MM.1S (cell line): Measurements from ENCODE around the gene TMED8.

ENCODE experiments used
- DNase-seq: peaks from one replicate; pipeline ENCODE4 v3.0.0-alpha.2; 2015
- H2AFZ ChIP-seq: fragments of 300-600 bp; sonication (generic); 2 replicates; pipeline ENCODE4 v1.6.0; 2016; ENCODE audit warnings: antibody characterized with exemption, low read length
- H3F3A ChIP-seq: fragments of 300-600 bp; sonication (generic); 2 replicates; pipeline ENCODE4 v1.6.1; 2016; ENCODE audit warnings: mild to moderate bottlenecking, antibody characterized with exemption, low read length, moderate library complexity, mixed read lengths; ENCODE audit not compliant: insufficient read depth
- H3K27ac ChIP-seq: fragments of 300-600 bp; sonication (generic); 2 replicates; pipeline ENCODE4 v1.5.1; 2016; ENCODE audit warnings: mild to moderate bottlenecking, low read length
- H3K27me3 ChIP-seq: fragments of 300-600 bp; sonication (generic); replicated peaks from 2 replicates; pipeline ENCODE4 v1.6.0; 2016; ENCODE audit warnings: low read length; ENCODE audit not compliant: insufficient read depth
- H3K36me3 ChIP-seq: fragments of 300-600 bp; sonication (generic); replicated peaks from 2 replicates; pipeline ENCODE4 v1.6.1; 2016; ENCODE audit warnings: mild to moderate bottlenecking, low read length, mixed read lengths; ENCODE audit not compliant: insufficient read depth
- H3K4me1 ChIP-seq: fragments of 300-600 bp; sonication (generic); 2 replicates; pipeline ENCODE4 v1.6.1; 2016; ENCODE audit warnings: low read length, mixed read lengths
- H3K4me2 ChIP-seq: fragments of 300-600 bp; sonication (generic); 2 replicates; pipeline ENCODE4 v1.6.0; 2016; ENCODE audit warnings: low read depth, low read length
- H3K4me3 ChIP-seq: fragments of 300-600 bp; sonication (generic); 2 replicates; pipeline ENCODE4 v1.5.1; 2016; ENCODE audit warnings: low read length, mixed read lengths
- H3K79me2 ChIP-seq: fragments of 300-600 bp; sonication (generic); 2 replicates; pipeline ENCODE4 v1.6.1; 2016; ENCODE audit warnings: mixed run types, low read length, mixed read lengths
- H3K9ac ChIP-seq: fragments of 300-600 bp; sonication (generic); 2 replicates; pipeline ENCODE4 v1.6.1; 2016; ENCODE audit warnings: low read length, mixed read lengths
- H3K9me2 ChIP-seq: fragments of 300-600 bp; sonication (generic); replicated peaks from 2 replicates; pipeline ENCODE4 v1.6.1; 2016; ENCODE audit warnings: mild to moderate bottlenecking, low read length, mixed read lengths; ENCODE audit not compliant: insufficient read depth
- H3K9me3 ChIP-seq: fragments of 300-600 bp; sonication (generic); replicated peaks from 2 replicates; pipeline ENCODE4 v1.6.1; 2016; ENCODE audit warnings: mild to moderate bottlenecking, low read length, mixed read lengths; ENCODE audit not compliant: insufficient read depth
- H4K20me1 ChIP-seq: fragments of 300-600 bp; sonication (generic); 2 replicates; pipeline ENCODE4 v1.6.1; 2016; ENCODE audit warnings: mild to moderate bottlenecking, low read length, moderate library complexity, mixed read lengths; ENCODE audit not compliant: insufficient read depth
- EZH2 ChIP-seq: fragments of 300-600 bp; sonication (generic); optimal IDR thresholded peaks from 2 replicates; pipeline ENCODE3; 2017; ENCODE audit warnings: low read depth, mild to moderate bottlenecking, antibody characterized with exemption, low read length, mixed read lengths
- EZH2phosphoT487 ChIP-seq: fragments of 300-600 bp; sonication (generic); IDR thresholded peaks from 2 replicates; pipeline ENCODE4 v1.6.1; 2018; ENCODE audit warnings: antibody characterized with exemption, low read length
- TF ChIP-seq, protein P1 (sequence below): fragments of 300-600 bp; sonication (generic); IDR thresholded peaks from 2 replicates; pipeline ENCODE4 v1.5.1; 2016; ENCODE audit warnings: antibody characterized with exemption, low read length, mixed read lengths

TMED8 gene

DNA sequence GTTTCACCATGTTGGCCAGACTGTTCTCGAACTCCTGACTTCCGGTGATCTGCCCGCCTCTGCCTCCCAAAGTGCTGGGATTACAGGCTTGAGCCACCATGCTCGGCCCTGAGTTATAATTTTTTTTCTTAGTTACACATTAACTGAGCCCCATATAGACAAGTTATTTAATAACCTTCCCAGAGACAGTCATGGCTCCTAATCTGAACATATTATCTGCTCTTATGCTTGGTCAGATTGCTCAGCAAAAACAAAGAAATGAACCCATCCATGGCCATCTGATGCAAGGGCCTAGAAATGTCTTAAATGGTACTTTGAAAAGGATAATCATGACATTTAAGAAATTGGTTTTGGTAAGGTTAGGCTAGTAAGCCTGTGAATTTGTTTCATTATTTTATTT, 13.3 kb upstream of the TMED8 start:
- H3K27me3 ChIP-seq: no peaks in the 10 kb centered on the region
- H3K79me2 ChIP-seq: no peaks in the 10 kb centered on the region
- H3K9me3 ChIP-seq: no peaks in the 10 kb centered on the region
- H4K20me1 ChIP-seq: no peaks in the 10 kb centered on the region
- no peak overlapping the region for H3K4me3 ChIP-seq
- H3F3A ChIP-seq: no peaks in the 10 kb centered on the region
- H3K27ac ChIP-seq: no peak overlapping the region
- no peaks in the 10 kb centered on the region for H3K36me3 ChIP-seq
- no peak overlapping the region for H3K4me2 ChIP-seq
- no peak overlapping the region for H2AFZ ChIP-seq
- H3K9me2 ChIP-seq: no peaks in the 10 kb centered on the region
- no peaks in the 10 kb centered on the region for H3K4me1 ChIP-seq
- DNase-seq: no peak
- no peak overlapping the region for H3K9ac ChIP-seq
- TF ChIP-seq EZH2phosphoT487: no peak
- no peak for TF ChIP-seq EZH2

DNA sequence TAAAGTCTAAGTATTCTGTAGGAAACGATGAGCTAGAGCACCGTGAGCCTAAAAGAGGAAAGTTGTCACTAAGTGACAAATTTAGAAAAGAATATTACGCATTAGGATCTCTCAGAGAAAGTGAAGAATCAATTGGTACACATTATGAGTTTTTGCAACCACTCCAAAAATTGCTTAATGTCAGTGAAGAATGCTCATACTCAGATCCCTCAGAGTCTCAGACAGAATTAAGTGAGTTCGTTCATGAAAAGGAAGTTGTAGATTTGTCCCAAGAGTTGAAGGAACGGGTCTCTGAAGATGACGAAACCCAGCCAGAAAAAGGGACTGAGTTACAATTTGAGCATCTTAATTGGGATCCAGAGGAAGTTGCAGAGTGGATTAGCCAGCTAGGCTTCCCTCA, 1.8 kb upstream of the TMED8 start:
- no peaks in the 10 kb centered on the region for H3K27me3 ChIP-seq
- TF ChIP-seq EZH2 (no peak), EZH2phosphoT487 (no peak)
- TF ChIP-seq, protein P1, sequence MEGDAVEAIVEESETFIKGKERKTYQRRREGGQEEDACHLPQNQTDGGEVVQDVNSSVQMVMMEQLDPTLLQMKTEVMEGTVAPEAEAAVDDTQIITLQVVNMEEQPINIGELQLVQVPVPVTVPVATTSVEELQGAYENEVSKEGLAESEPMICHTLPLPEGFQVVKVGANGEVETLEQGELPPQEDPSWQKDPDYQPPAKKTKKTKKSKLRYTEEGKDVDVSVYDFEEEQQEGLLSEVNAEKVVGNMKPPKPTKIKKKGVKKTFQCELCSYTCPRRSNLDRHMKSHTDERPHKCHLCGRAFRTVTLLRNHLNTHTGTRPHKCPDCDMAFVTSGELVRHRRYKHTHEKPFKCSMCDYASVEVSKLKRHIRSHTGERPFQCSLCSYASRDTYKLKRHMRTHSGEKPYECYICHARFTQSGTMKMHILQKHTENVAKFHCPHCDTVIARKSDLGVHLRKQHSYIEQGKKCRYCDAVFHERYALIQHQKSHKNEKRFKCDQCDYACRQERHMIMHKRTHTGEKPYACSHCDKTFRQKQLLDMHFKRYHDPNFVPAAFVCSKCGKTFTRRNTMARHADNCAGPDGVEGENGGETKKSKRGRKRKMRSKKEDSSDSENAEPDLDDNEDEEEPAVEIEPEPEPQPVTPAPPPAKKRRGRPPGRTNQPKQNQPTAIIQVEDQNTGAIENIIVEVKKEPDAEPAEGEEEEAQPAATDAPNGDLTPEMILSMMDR: no peak
- H4K20me1 ChIP-seq: no peaks in the 10 kb centered on the region
- H3K4me3 ChIP-seq: no peak overlapping the region
- peaks cover 10% of the 10 kb centered on the region; the same call in 1 of the 2 replicates for H3K79me2 ChIP-seq
- H3K36me3 ChIP-seq: no peaks in the 10 kb centered on the region
- no peak overlapping the region for H2AFZ ChIP-seq
- H3K9me3 ChIP-seq: no peaks in the 10 kb centered on the region
- H3K4me2 ChIP-seq: no peak overlapping the region
- no peaks in the 10 kb centered on the region for H3F3A ChIP-seq
- H3K4me1 ChIP-seq: 0 out of 2 replicates have a peak, but pooled peaks cover 3% of the 10 kb centered on the region
- H3K27ac ChIP-seq: no peak overlapping the region
- H3K9ac ChIP-seq: no peak overlapping the region
- no peaks in the 10 kb centered on the region for H3K9me2 ChIP-seq
- DNase-seq: no peak

GRCh38 chr14:77377502-77377844, 579 bp upstream of the TMED8 start:
- TF ChIP-seq, protein P1: no peak
- TF ChIP-seq EZH2phosphoT487: no peak
- TF ChIP-seq EZH2: no peak
- Histone ChIP-seq H4K20me1 (no peaks in the 10 kb centered on the region), H3K4me2 (peak overlapping the region; percentile 86), H3K27me3 (no peaks in the 10 kb centered on the region), H3K9ac (peak overlapping the region; percentile 76; the same call in 1 of the 2 replicates), H3K4me1 (0 out of 2 replicates have a peak, but pooled peaks cover 3% of the 10 kb centered on the region), H3K9me3 (no peaks in the 10 kb centered on the region), H3K36me3 (no peaks in the 10 kb centered on the region), H3K4me3 (peak overlapping the region; percentile 79), H3K27ac (no peak overlapping the region), H3K9me2 (no peaks in the 10 kb centered on the region), H3K79me2 (peaks cover 10% of the 10 kb centered on the region; the same call in 1 of the 2 replicates), H2AFZ (peak overlapping the region; percentile 78), H3F3A (no peaks in the 10 kb centered on the region)
- DNase-seq: no peak

- no peaks in the 10 kb centered on the region for H3K9me2 ChIP-seq
- peaks cover 10% of the 10 kb centered on the region; the same call in 1 of the 2 replicates for H3K79me2 ChIP-seq
- peak overlapping the region; percentile 63; the same call in 1 of the 2 replicates for H3K27ac ChIP-seq
- H3F3A ChIP-seq: no peaks in the 10 kb centered on the region
- no peaks in the 10 kb centered on the region for H3K27me3 ChIP-seq
- no peaks in the 10 kb centered on the region for H3K36me3 ChIP-seq
- peak; percentile 18 for DNase-seq
- 0 out of 2 replicates have a peak, but pooled peaks cover 3% of the 10 kb centered on the region for H3K4me1 ChIP-seq
- TF ChIP-seq, protein P1: no peak
- TF ChIP-seq EZH2phosphoT487 (no peak), EZH2 (no peak)
- peak overlapping the region; percentile 84 for H3K4me2 ChIP-seq
- peak overlapping the region; percentile 76 for H3K9ac ChIP-seq
- no peaks in the 10 kb centered on the region for H3K9me3 ChIP-seq
- H3K4me3 ChIP-seq: peak overlapping the region; percentile 79
- H4K20me1 ChIP-seq: no peaks in the 10 kb centered on the region
- peak overlapping the region; percentile 63; the same call in 1 of the 2 replicates for H2AFZ ChIP-seq
These were observed 722 bp downstream of the TMED8 start for GRCh38 chr14:77375973-77376770.
